ENCODE measurements around the gene CA10.

Gene CA10

GRCh38 chr17:51828901-51829300 lies 329.6 kb downstream of the CA10 start:
- Histone ChIP-seq H3K36me3 (ENCODE audit: insufficient read depth, low read length) (no peaks in the 10 kb centered on the region), H3F3A (ENCODE audit: insufficient read depth, low read length) (no peaks in the 10 kb centered on the region), H2AFZ (ENCODE audit: low read length) (no peak overlapping the region), H3K27me3 (ENCODE audit: insufficient read depth, low read length) (no peaks in the 10 kb centered on the region), H3K4me3 (ENCODE audit: low read depth, low read length, poor library complexity, severe bottlenecking) (no peak overlapping the region), H3K4me1 (ENCODE audit: insufficient read depth, low read length, severe bottlenecking) (no peaks in the 10 kb centered on the region), H3K27ac (ENCODE audit: low read depth, low read length, poor library complexity, severe bottlenecking) (no peak overlapping the region), H4K20me1 (ENCODE audit: insufficient read depth, low read length) (no peaks in the 10 kb centered on the region), H3K9me2 (ENCODE audit: low read depth, low read length) (no peaks in the 10 kb centered on the region), H3K9ac (ENCODE audit: low read length) (no peak overlapping the region), H3K9me3 (ENCODE audit: low read length) (no peaks in the 10 kb centered on the region), H3K4me2 (ENCODE audit: low read length) (no peak overlapping the region), H3K79me2 (ENCODE audit: insufficient read depth, low read length) (no peaks in the 10 kb centered on the region)
- no peak for TF ChIP-seq CTCF (IDR thresholded peaks at IDR 0.05; ENCODE audit: low read length)
- no peak for TF ChIP-seq EZH2 (IDR thresholded peaks at IDR 0.05; ENCODE audit: borderline replicate concordance, low read length)

- Histone ChIP-seq H3K36me3 (ENCODE audit: insufficient read depth, low read length) (no peaks in the 10 kb centered on the region), H3K27me3 (ENCODE audit: insufficient read depth, low read length) (no peaks in the 10 kb centered on the region), H3K27ac (ENCODE audit: low read depth, low read length, poor library complexity, severe bottlenecking) (no peak overlapping the region), H3K9me3 (ENCODE audit: low read length) (no peaks in the 10 kb centered on the region), H2AFZ (ENCODE audit: low read length) (no peak overlapping the region), H3K4me2 (ENCODE audit: low read length) (no peak overlapping the region), H4K20me1 (ENCODE audit: insufficient read depth, low read length) (no peaks in the 10 kb centered on the region), H3K9me2 (ENCODE audit: low read depth, low read length) (no peaks in the 10 kb centered on the region), H3K9ac (ENCODE audit: low read length) (no peak overlapping the region), H3K79me2 (ENCODE audit: insufficient read depth, low read length) (no peaks in the 10 kb centered on the region), H3F3A (ENCODE audit: insufficient read depth, low read length) (no peaks in the 10 kb centered on the region), H3K4me1 (ENCODE audit: insufficient read depth, low read length, severe bottlenecking) (no peaks in the 10 kb centered on the region), H3K4me3 (ENCODE audit: low read depth, low read length, poor library complexity, severe bottlenecking) (no peak overlapping the region)
- no peak for TF ChIP-seq EZH2 (IDR thresholded peaks at IDR 0.05; ENCODE audit: borderline replicate concordance, low read length)
- TF ChIP-seq CTCF (IDR thresholded peaks at IDR 0.05; ENCODE audit: low read length) = no peak
Measured at GRCh38 chr17:51827140-51827539, 331.4 kb downstream of the CA10 start.

DNA sequence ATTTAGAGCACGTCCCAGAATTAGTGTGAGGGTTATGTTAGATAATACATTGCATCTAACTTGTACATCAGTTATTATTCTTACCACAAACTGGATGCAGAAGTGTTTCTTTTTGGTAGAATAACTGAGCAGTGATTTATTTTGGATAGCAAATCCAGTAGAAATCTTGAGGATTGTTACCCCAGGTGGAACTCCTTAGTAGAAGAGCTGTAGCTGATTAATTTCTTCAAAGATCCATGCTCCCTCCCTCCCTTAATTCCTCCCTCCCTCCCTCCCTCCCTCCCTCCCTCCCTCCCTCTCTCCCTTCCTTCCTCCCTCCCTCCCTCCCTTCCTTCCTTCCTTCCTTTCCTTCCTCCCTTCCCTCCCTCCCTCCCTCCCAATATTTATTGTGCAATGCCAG lies 337.7 kb downstream of the CA10 start:
- no peaks in the 10 kb centered on the region for H3K9me2 ChIP-seq (ENCODE audit: low read depth, low read length)
- no peak overlapping the region for H2AFZ ChIP-seq (ENCODE audit: low read length)
- H3K27me3 ChIP-seq (ENCODE audit: insufficient read depth, low read length) = no peaks in the 10 kb centered on the region
- H3K36me3 ChIP-seq (ENCODE audit: insufficient read depth, low read length) = no peaks in the 10 kb centered on the region
- H3K9me3 ChIP-seq (ENCODE audit: low read length) = no peaks in the 10 kb centered on the region
- no peak overlapping the region for H3K27ac ChIP-seq (ENCODE audit: low read depth, low read length, poor library complexity, severe bottlenecking)
- TF ChIP-seq CTCF (IDR thresholded peaks at IDR 0.05; ENCODE audit: low read length) (no peak), EZH2 (IDR thresholded peaks at IDR 0.05; ENCODE audit: borderline replicate concordance, low read length) (no peak)
- H3F3A ChIP-seq (ENCODE audit: insufficient read depth, low read length) = no peaks in the 10 kb centered on the region
- H4K20me1 ChIP-seq (ENCODE audit: insufficient read depth, low read length) = no peaks in the 10 kb centered on the region
- no peaks in the 10 kb centered on the region for H3K79me2 ChIP-seq (ENCODE audit: insufficient read depth, low read length)
- H3K9ac ChIP-seq (ENCODE audit: low read length) = no peak overlapping the region
- H3K4me1 ChIP-seq (ENCODE audit: insufficient read depth, low read length, severe bottlenecking) = no peaks in the 10 kb centered on the region
- H3K4me2 ChIP-seq (ENCODE audit: low read length) = no peak overlapping the region
- no peak overlapping the region for H3K4me3 ChIP-seq (ENCODE audit: low read depth, low read length, poor library complexity, severe bottlenecking)
